A673 (cell line): Measurements from ENCODE around the gene RAB7B. TPM values are rescaled to one million over a fixed set of nuclear protein-coding genes. Genes with fewer than 3 reads are reported as not detected.

ENCODE experiments used
- BruUV-seq: library from RNA; stranded (reverse); fragments of 400-500 nt; replicated peaks from 2 replicates; lab custom pipeline; 2021; lab: Mats Ljungman, UMichigan
- CTCF ChIA-PET: fragments of 300-600 bp; sonication (Branson Sonifier 250); formaldehyde crosslinking; loops from one replicate; lab custom pipeline; 2022; ENCODE audit warnings: antibody characterized with exemption; lab: Charles Lee
- POLR2A ChIA-PET: fragments of 300-600 bp; sonication (Branson Sonifier 250); formaldehyde crosslinking; loops from one replicate; lab custom pipeline; 2022; ENCODE audit warnings: antibody characterized with exemption; ENCODE audit not compliant: low non-redundant PET; lab: Charles Lee
- DNase-seq: peaks from one replicate; pipeline ENCODE4 v3.0.0-alpha.2; 2015; ENCODE audit warnings: low spot score
- H3K27ac ChIP-seq: fragments of 200-600 bp; sonication (generic); 2 replicates; pipeline ENCODE4 v1.5.1; 2016; ENCODE audit warnings: mixed run types, low read depth, mild to moderate bottlenecking, mixed read lengths, antibody characterized with exemption, low read length; ENCODE audit not compliant: poor library complexity, severe bottlenecking
- H3K27me3 ChIP-seq: fragments of 200-600 bp; sonication (generic); replicated peaks from 2 replicates; pipeline ENCODE4 v1.6.1; 2017; ENCODE audit warnings: mixed run types, low read depth, mild to moderate bottlenecking, mixed read lengths, antibody characterized with exemption, low read length; ENCODE audit not compliant: insufficient read depth, poor library complexity
- H3K36me3 ChIP-seq: fragments of 200-600 bp; sonication (generic); 2 replicates; pipeline ENCODE4 v1.6.1; 2016; ENCODE audit warnings: mixed run types, mild to moderate bottlenecking, mixed read lengths, antibody characterized with exemption, low read length; ENCODE audit not compliant: insufficient read depth, poor library complexity, severe bottlenecking
- H3K4me1 ChIP-seq: fragments of 200-600 bp; sonication (generic); 2 replicates; pipeline ENCODE4 v1.6.1; 2017; ENCODE audit warnings: mixed run types, mild to moderate bottlenecking, mixed read lengths, antibody characterized with exemption, low read length; ENCODE audit not compliant: insufficient read depth, poor library complexity, severe bottlenecking
- H3K4me3 ChIP-seq: fragments of 200-600 bp; sonication (generic); 2 replicates; pipeline ENCODE4 v1.5.1; 2016; ENCODE audit warnings: low read depth, mixed run types, mild to moderate bottlenecking, mixed read lengths, low read length; ENCODE audit not compliant: poor library complexity, severe bottlenecking
- H3K9me3 ChIP-seq: fragments of 200-600 bp; sonication (generic); 2 replicates; pipeline ENCODE4 v1.6.1; 2016; ENCODE audit warnings: mixed run types, low read depth, mild to moderate bottlenecking, mixed read lengths, antibody characterized with exemption, low read length; ENCODE audit not compliant: poor library complexity, severe bottlenecking
- CTCF ChIP-seq: fragments of 300-800, 200-600 bp; sonication (generic); conservative IDR thresholded peaks from 2 replicates; pipeline ENCODE4 v1.5.1; 2017; ENCODE audit warnings: low read depth, mild to moderate bottlenecking, antibody characterized with exemption, low read length, moderate library complexity, mixed read lengths
- EZH2 ChIP-seq: fragments of 200-600 bp; sonication (generic); IDR thresholded peaks from 2 replicates; pipeline ENCODE4 v1.6.1; 2017; ENCODE audit warnings: borderline replicate concordance, low read depth, mild to moderate bottlenecking, mixed read lengths, antibody characterized with exemption, low read length; ENCODE audit not compliant: poor library complexity, severe bottlenecking
- intact Hi-C: fragments of 100-400 bp; cut with micrococcal nuclease; formaldehyde crosslinking; loops from one replicate; pipeline ENCODE4 v1.10.0; 2022; ENCODE audit not compliant: unreplicated experiment
- total RNA-seq: library from RNA; stranded (reverse); gene quantifications from 2 replicates; pipeline ENCODE4 v1.2.3, GENCODE V29; 2021

RAB7B gene
- total RNA-seq, 1 experiment from 2014 or later: 0.11 TPM

DNA sequence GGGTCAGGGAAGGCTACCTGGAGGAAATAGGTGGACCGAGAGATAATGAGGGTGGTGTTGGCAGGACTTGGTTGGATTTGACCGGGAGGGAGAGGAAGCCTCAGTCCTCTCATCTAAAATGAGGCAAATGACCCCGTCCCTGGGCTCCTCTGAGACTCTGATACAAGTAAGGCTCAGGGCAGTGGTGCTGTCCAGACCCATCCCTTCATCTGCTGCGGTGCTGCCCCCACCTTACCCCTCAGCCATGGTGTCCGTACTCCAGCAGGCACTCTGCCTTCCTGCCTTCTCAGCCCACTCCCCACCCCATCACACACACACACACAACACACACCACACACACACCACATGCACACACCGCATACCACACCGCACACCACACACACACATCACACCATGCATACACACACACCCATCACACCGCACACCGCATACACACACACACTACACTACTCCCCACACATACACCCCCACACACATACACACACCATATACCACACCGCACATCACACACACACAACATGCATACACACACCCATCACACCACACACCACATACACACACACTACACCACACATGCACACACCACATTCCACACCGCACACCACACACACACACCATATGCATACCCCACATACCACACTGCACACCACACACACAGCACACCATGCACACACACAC, 30.6 kb downstream of the RAB7B start:
- no peak for DNase-seq
- ChIA-PET POLR2A (no interaction called here), CTCF (no interaction called here)
- intact Hi-C loops: no loop called here
- no peak for TF ChIP-seq CTCF
- TF ChIP-seq EZH2: no peak
- no peaks in the 10 kb centered on the region for H3K9me3 ChIP-seq
- H3K36me3 ChIP-seq: no peaks in the 10 kb centered on the region
- no peak overlapping the region for H3K4me3 ChIP-seq
- H3K27ac ChIP-seq: no peak overlapping the region
- no TSS peak for BruUV-seq
- H3K27me3 ChIP-seq: no peaks in the 10 kb centered on the region
- H3K4me1 ChIP-seq: no peaks in the 10 kb centered on the region

GRCh38 chr1:205972081-205972480, 31.1 kb downstream of the RAB7B start:
- TF ChIP-seq EZH2 (no peak), CTCF (no peak)
- Histone ChIP-seq H3K9me3 (no peaks in the 10 kb centered on the region), H3K36me3 (no peaks in the 10 kb centered on the region), H3K27ac (no peak overlapping the region), H3K27me3 (no peaks in the 10 kb centered on the region), H3K4me1 (no peaks in the 10 kb centered on the region), H3K4me3 (no peak overlapping the region)
- ChIA-PET CTCF (no interaction called here), POLR2A (no interaction called here)
- intact Hi-C loops: no loop called here
- BruUV-seq: no TSS peak
- no peak for DNase-seq

- Histone ChIP-seq H3K27ac (no peak overlapping the region), H3K4me3 (no peak overlapping the region), H3K4me1 (no peaks in the 10 kb centered on the region), H3K27me3 (no peaks in the 10 kb centered on the region), H3K36me3 (no peaks in the 10 kb centered on the region), H3K9me3 (no peaks in the 10 kb centered on the region)
- DNase-seq: no peak
- POLR2A ChIA-PET: no interaction called here
- no TSS peak for BruUV-seq
- CTCF ChIA-PET: no interaction called here
- TF ChIP-seq CTCF: no peak
- no peak for TF ChIP-seq EZH2
- intact Hi-C loops: no loop called here
These were observed 32.1 kb downstream of the RAB7B start for GRCh38 chr1:205971082-205971481.
